Measurements from ENCODE around the gene SYT2.
"Not testable (repeated sequence)": the region's sequence is repeated elsewhere in the genome, so short reads cannot be mapped to it uniquely, and the experiment has no call there.

SYT2 gene

DNA sequence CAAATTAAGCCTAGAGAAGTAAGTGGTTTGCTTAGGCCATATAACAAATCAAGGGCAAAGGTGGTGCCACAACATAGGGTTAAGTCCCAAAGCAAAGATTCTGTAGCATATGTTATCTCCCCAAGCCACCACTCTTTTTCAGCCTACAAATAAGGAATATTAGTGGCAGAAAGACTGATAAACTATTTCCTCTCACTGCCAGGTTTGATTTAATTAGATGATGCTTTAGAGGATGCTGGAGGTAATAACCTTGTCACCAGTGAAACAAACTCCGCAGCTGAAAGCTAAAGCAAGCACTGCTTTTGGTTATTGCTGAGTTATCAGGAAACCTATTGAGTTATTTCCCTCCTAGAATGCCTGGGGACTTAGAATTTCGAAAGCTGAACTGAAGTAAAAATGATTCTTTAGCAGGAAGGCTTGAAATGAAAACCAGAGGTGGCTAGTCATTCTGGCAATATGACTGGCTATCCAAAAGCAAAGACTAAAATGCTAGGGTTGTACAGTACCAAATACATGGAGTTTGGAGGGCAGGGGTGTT, 145.2 kb downstream of the SYT2 start:
- DNase-seq = no peak

GRCh38 chr1:202563818-202564217, 146.4 kb downstream of the SYT2 start:
- DNase-seq = no peak

DNA sequence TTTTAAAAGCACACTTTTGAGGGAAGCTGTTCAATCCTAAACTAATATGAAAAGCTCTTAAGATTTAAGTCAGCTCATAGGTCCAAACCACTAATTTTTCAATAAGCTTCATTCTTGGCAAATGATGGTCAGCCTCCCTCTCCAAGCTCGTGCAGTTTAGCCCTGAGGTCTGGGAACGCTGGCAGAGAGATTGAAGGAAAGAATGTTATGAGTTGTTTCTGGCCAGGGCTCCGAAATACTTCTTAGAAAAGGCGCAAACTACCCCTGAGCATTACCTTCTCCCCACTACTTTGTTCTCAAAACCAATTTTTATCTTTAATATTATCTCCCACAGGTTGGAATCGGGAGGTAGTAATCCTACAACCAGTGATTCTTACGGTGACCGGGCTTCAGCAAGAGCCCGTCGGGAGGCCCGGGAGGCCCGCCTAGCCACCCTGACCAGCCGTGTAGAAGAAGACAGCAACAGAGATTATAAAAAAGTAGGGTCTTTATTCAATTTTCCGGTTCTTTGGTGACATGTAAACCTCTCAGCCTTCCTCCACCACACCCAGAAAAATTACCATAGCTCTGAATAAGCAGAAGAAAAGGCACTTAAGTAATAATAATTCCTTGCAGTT, 147.7 kb downstream of the SYT2 start:
- no peak for DNase-seq

- no peak for DNase-seq
Observed at GRCh38 chr1:202561726-202562443, 148.4 kb downstream of the SYT2 start.

- no peak for DNase-seq
Observed at GRCh38 chr1:202561240-202561639, 149.0 kb downstream of the SYT2 start.

DNA sequence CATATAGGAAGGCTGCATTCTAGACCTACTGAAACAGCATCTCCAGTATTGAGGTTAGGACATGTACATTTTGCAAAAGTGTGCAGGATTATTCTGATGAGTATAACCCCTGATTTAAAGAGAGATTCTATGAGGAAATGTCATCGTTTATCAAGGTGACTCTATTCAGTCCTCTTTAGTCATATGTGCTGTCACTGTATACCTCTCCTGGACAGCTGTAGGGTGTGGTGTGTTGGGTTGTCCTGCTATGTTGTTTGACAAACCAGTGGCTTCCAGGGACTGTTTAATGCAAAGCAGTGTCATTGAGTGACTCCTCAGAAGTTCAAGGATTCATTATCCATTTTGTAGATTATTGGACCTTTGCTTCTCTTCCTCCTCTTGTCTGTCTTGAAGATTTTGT, 152.6 kb downstream of the SYT2 start:
- DNase-seq = not testable (repeated sequence)

DNA sequence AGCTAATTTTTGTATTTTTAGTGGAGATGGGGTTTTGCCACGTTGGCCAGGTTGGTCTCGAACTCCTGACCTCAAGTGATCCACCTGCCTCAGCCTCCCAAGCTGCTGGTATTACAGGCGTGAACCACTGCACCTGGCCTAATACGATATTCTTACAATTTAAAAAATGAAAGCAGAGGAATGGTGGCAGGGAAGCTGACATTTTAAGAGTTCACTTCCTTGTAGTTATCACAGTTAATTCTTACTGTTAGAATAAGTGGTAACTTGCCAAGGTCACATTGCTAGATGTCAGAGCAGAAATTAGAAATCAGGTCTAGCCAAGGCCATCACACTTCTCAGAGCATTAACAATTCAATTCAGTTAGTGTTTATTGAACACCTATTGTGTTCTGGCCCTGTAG, 154.2 kb downstream of the SYT2 start:
- DNase-seq = not testable (repeated sequence)

GRCh38 chr1:202554619-202555018, 155.6 kb downstream of the SYT2 start:
- not testable (repeated sequence) for DNase-seq

DNA sequence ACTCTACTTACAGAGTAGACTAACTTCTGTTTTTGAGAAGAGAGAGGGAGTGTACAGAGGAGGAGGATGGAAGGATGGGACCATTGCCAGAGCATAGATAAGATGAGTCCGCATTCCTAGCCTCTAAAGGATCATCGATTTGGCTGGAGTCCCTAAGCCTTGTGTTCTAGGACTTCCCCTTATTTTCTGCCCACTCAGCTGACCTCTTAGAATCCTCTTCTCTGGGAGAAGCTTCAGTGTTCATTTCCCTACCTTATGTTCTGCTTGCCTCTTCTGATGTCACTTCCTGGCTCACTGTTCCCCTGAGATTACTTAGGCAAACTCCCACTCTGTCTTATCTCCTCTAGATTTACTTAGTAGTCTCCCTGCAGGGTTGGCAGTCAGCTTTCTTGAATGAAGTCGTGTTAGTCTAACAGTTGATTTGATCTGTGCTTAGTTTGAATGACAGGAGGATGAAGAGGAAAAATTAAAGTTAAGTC, 156.7 kb downstream of the SYT2 start:
- DNase-seq = no peak

GRCh38 chr1:202553078-202553477, 157.2 kb downstream of the SYT2 start:
- not testable (repeated sequence) for DNase-seq

- not testable (repeated sequence) for DNase-seq
Observed at GRCh38 chr1:202552615-202553014, 157.6 kb downstream of the SYT2 start.

- DNase-seq = no peak
Observed at GRCh38 chr1:202551683-202552082, 158.6 kb downstream of the SYT2 start.

GRCh38 chr1:202550088-202550487, 160.2 kb downstream of the SYT2 start:
- DNase-seq = not testable (repeated sequence)

DNA sequence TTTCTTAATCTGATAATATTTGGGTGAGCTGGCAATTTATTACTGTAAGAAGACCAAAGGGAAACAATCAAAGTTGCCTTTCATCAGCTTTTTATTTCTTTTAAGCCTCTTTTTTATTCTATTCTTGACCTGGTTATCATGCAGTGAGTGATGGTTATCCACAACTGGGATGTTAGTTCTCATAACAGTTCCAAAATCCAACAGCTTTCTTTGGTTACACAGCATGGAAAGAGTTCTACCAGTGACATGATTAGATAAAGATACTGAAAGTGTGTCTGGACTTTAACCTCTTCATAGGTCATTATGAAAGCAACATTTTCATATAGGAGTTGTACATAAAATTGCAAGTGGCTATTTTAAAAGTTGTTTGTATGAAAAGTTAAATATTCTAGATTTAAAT, 163.0 kb downstream of the SYT2 start:
- DNase-seq = no peak

GRCh38 chr1:202546796-202547195, 163.5 kb downstream of the SYT2 start:
- DNase-seq = not testable (repeated sequence)

DNA sequence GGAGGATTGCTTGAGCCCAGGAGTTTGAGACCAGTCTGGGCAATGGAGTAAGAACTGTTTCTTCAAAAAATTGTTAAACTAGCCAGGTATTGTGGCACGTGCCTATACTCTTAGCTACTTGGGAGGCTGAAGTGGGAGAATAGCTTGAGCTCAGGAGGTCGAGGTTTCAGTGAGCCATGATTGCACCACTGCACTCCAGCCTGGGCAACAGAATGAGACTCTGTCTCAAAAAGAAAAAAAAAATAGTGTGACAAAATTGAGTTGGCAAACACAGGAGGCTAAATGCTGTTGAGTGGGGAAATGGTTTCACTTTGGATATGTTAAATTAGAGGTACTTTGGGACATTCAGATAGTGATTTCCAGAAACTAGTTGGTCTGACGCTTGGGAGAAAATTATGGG, 163.9 kb downstream of the SYT2 start:
- not testable (repeated sequence) for DNase-seq

DNA sequence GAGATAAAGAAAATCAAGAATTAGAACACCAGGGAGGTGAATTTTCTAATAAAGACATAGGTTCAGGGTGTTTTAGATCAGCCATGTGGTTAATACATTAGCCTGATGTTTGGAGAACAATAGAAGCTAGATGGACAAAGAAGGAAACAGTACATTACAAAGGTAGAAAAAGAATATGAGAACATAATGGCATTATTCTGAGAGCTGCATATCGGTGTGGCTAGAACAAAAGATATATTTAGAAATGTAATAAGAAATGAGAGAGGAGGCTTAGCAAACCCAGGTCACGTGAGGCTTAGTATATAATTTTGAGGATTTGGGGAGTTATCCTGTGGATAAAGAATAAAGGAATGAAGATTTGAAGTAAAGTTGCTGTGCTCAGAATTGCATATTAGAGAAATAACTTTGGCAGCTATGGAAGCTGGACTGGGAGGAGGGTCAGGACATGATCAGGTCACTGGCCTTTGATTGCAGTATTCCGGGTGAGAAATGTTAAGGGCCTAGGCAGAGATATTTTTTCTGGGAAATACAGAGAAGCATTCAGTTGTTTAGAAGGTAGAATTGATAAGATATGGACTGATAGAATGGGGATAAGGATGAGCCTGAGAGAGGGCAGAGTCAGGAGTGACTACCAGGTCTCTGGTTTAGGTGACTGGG, 164.5 kb downstream of the SYT2 start:
- DNase-seq = not testable (repeated sequence)

DNA sequence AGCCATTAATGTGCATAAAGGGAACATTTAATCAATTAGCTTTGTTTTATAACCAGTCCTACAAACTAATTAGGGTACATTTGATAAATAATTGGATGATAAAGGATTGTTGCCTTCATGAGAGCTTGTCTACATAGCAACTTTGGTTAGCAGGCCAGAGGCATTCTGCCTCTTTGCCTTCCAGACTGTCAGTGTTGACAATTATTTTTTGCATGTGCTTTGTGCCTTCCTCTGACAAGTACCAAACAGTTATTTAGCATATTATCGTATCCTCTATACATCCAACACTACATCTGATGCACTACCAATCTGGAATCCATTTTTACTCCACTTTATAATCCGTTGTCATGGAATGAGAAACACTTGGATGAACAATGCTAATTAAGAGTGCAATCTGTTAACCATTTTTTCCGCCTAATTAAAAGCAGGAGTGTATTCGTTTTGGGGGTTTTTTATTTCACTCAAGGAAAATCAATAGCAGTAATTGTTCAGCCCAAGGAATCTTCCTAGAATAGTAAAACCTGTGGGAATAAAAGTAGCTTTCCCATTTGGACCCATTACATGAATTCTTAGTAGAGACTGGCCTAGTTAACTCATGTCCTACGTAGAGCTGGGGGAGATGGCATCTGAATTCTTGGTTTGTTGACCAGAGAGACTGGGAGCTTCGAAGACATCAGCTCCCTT, 165.3 kb downstream of the SYT2 start:
- DNase-seq = not testable (repeated sequence)

DNA sequence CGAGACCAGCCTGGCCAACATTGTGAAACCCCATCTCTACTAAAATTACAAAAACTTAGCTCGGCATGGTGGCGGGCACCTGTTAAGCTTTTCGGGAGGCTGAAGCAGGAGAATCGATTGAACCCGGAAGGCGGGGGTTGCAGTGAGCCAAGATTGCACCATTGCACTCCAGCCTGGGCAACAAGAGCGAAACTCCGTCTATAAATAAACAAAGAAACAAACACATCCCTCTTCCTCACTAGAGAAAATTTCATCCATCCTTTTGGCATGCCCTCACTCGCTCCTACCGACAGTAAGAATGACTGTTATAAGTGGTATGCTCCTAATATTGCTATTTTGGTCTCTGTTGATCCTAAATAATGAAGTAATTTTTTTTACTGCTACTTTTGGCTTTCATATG, 166.7 kb downstream of the SYT2 start:
- peak; percentile 11 for DNase-seq

- DNase-seq = not testable (repeated sequence)
Observed at GRCh38 chr1:202542415-202542814, 167.8 kb downstream of the SYT2 start.

DNA sequence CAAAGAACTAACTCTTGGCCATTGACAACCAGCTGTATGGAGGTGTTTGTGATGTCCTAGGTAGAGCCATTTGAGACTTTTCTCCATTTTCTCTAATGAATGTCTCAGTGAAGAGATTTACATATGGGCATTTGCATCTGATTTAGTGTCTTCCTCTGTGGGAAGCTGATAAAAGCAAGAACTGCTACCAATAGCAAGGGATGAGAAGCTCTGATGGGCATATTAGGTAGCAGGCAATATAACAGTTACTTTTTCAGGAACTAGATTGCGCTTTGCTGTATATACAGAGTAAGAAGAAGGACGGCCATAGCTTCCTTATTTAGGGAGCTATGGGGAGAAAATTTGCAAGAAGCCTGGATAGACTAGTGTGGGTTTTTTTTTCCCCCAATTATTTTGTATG, 169.4 kb downstream of the SYT2 start:
- DNase-seq = not testable (repeated sequence)

Data from EL (cell line).